Calu3 (cell line): Measurements from ENCODE around the gene AQP1. TPM values are rescaled to one million over a fixed set of nuclear protein-coding genes. Genes with fewer than 3 reads are reported as not detected.

Source experiments
- BruUV-seq: library from RNA; stranded (reverse); fragments of 400-500 nt; replicated peaks from 2 replicates; lab custom pipeline; 2021; lab: Mats Ljungman, UMichigan
- CTCF ChIA-PET: fragments of 300-600 bp; sonication (Branson Sonifier 250); formaldehyde crosslinking; loops from one replicate; lab custom pipeline; 2022; ENCODE audit warnings: antibody characterized with exemption; lab: Charles Lee
- DNase-seq: peaks from one replicate; pipeline ENCODE4 v3.0.0; 2022
- H3K27ac Mint-ChIP-seq: one replicate; pipeline ENCODE4 v1.8.0; 2022; ENCODE audit warnings: mixed read lengths; ENCODE audit not compliant: unreplicated experiment
- H3K27me3 Mint-ChIP-seq: one replicate; pipeline ENCODE4 v1.8.0; 2022; ENCODE audit warnings: mixed read lengths; ENCODE audit not compliant: unreplicated experiment
- H3K36me3 Mint-ChIP-seq: one replicate; pipeline ENCODE4 v1.8.0; 2022; ENCODE audit warnings: mild to moderate bottlenecking, moderate library complexity, mixed read lengths; ENCODE audit not compliant: insufficient read depth, unreplicated experiment
- H3K4me1 Mint-ChIP-seq: one replicate; pipeline ENCODE4 v1.8.0; 2022; ENCODE audit warnings: mild to moderate bottlenecking, low read depth, mixed read lengths; ENCODE audit not compliant: unreplicated experiment
- H3K4me3 Mint-ChIP-seq: one replicate; pipeline ENCODE4 v1.8.0; 2022; ENCODE audit warnings: mild to moderate bottlenecking, low read depth, moderate library complexity, mixed read lengths; ENCODE audit not compliant: unreplicated experiment
- H3K9me3 Mint-ChIP-seq: one replicate; pipeline ENCODE4 v1.8.0; 2022; ENCODE audit warnings: low read depth, mixed read lengths; ENCODE audit not compliant: unreplicated experiment
- intact Hi-C: fragments of 100-400 bp; cut with micrococcal nuclease; formaldehyde crosslinking; loops from one replicate; pipeline ENCODE4 v1.10.0; 2022; ENCODE audit not compliant: unreplicated experiment
- total RNA-seq: library from RNA; stranded (reverse); gene quantifications from 2 replicates; pipeline ENCODE4 v1.2.3, GENCODE V29; 2022
- TF ChIP-seq, protein P1 (sequence below): fragments of 200-600 bp; IDR thresholded peaks from one replicate; pipeline ENCODE4 v1.8.0; 2022; ENCODE audit warnings: antibody characterized with exemption; ENCODE audit not compliant: unreplicated experiment

Gene AQP1
- total RNA-seq, 1 experiment from 2014 or later: 1.7 TPM

GRCh38 chr7:30899066-30899465 is 12.6 kb upstream of the AQP1 start:
- Mint-ChIP-seq H3K27ac (no peak overlapping the region), H3K36me3 (peaks cover 19% of the 10 kb centered on the region), H3K27me3 (no peaks in the 10 kb centered on the region), H3K4me1 (peaks cover 42% of the 10 kb centered on the region), H3K4me3 (no peak overlapping the region), H3K9me3 (no peaks in the 10 kb centered on the region)
- BruUV-seq: no TSS peak
- intact Hi-C loops: no loop called here
- TF ChIP-seq, protein P1, sequence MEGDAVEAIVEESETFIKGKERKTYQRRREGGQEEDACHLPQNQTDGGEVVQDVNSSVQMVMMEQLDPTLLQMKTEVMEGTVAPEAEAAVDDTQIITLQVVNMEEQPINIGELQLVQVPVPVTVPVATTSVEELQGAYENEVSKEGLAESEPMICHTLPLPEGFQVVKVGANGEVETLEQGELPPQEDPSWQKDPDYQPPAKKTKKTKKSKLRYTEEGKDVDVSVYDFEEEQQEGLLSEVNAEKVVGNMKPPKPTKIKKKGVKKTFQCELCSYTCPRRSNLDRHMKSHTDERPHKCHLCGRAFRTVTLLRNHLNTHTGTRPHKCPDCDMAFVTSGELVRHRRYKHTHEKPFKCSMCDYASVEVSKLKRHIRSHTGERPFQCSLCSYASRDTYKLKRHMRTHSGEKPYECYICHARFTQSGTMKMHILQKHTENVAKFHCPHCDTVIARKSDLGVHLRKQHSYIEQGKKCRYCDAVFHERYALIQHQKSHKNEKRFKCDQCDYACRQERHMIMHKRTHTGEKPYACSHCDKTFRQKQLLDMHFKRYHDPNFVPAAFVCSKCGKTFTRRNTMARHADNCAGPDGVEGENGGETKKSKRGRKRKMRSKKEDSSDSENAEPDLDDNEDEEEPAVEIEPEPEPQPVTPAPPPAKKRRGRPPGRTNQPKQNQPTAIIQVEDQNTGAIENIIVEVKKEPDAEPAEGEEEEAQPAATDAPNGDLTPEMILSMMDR: no peak
- CTCF ChIA-PET: interaction anchor here (0.7 kb wide), 1 partner anchor 56 kb away, joined by 3 read pairs; no protein-coding TSS in a partner anchor
- no peak for DNase-seq

DNA sequence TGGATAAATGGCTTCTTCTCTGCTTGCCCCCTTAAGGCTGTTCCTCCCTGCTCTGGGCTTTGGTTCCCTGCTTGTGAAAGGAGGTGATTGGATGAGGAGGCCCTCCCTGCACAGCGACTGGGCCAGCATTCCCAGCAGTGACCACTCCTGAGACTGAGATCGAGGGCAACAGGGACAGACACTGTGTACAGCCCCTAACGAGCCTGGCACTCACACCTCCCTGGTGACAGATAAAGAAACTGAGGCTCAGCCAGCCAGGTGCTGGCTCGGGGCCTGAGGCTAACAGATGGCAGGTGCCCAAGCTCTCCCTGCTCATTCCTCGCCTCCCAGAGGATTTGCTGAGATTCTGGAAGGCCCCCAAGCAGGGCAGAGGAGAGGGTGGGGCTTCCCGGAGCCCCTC is 12.0 kb upstream of the AQP1 start:
- Mint-ChIP-seq H3K9me3 (no peaks in the 10 kb centered on the region), H3K4me1 (peaks cover 36% of the 10 kb centered on the region), H3K4me3 (no peak overlapping the region), H3K27me3 (no peaks in the 10 kb centered on the region), H3K36me3 (peaks cover 15% of the 10 kb centered on the region), H3K27ac (no peak overlapping the region)
- TF ChIP-seq, protein P1: no peak
- CTCF ChIA-PET: interaction anchor here (0.7 kb wide), 1 partner anchor 57 kb away, joined by 3 read pairs; no protein-coding TSS in a partner anchor
- intact Hi-C loops: no loop called here
- BruUV-seq: no TSS peak
- DNase-seq: no peak

- Mint-ChIP-seq H3K36me3 (peaks cover 15% of the 10 kb centered on the region), H3K27me3 (no peaks in the 10 kb centered on the region), H3K27ac (no peak overlapping the region), H3K4me3 (no peak overlapping the region), H3K4me1 (peaks cover 36% of the 10 kb centered on the region), H3K9me3 (no peaks in the 10 kb centered on the region)
- DNase-seq: no peak
- intact Hi-C loops: no loop called here
- TF ChIP-seq, protein P1: no peak
- BruUV-seq: no TSS peak
- CTCF ChIA-PET: no interaction called here
These were observed 11.6 kb upstream of the AQP1 start for GRCh38 chr7:30900053-30900452.

DNA sequence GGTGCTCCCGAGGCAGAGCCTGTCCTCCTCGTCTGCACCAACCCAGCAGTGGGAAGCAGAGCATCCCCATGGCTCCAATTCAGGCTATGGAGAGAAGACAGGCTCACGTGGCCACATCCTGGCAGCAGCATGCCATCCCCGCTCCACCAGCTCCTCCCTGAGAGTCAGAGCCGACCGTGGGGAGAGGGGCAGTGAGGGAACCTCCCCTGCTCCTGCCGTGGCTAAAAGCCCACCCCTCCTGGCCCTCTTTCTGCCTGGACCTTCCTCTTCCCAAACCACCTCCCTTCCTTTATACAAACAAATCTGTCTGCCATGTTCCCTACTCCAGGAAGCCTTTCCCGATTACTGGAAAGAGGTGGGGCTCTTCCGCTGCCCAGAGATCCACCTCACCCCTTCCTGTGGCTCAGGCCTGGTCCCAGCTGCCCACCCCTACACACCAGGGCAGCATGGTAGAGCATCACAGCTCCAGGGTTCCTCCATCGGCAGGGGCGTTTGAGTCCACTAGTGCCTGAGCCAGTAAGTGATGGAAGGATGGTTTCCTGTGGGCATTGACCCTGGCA is 10.8 kb upstream of the AQP1 start:
- Mint-ChIP-seq H3K4me3 (no peak overlapping the region), H3K27me3 (no peaks in the 10 kb centered on the region), H3K9me3 (no peaks in the 10 kb centered on the region), H3K36me3 (peaks cover 15% of the 10 kb centered on the region), H3K4me1 (peaks cover 36% of the 10 kb centered on the region), H3K27ac (no peak overlapping the region)
- no TSS peak for BruUV-seq
- intact Hi-C loops: no loop called here
- CTCF ChIA-PET: no interaction called here
- TF ChIP-seq, protein P1: no peak
- DNase-seq: no peak
